HG03520 (cell line): Measurements from ENCODE around the gene EID3.
"Not testable (repeated sequence)": the region's sequence is repeated elsewhere in the genome, so short reads cannot be mapped to it uniquely, and the experiment has no call there.

Experiments
- ATAC-seq: cut with Tn5 transposase; IDR thresholded peaks from one replicate; pipeline ENCODE4 v1.9.1; 2021; ENCODE audit warnings: mild to moderate bottlenecking, moderate library complexity; ENCODE audit not compliant: unreplicated experiment

EID3 gene

GRCh38 chr12:104310751-104311633 is 7.5 kb downstream of the EID3 start:
- ATAC-seq: no peak

GRCh38 chr12:104312202-104312601 is 8.7 kb downstream of the EID3 start:
- no peak for ATAC-seq

DNA sequence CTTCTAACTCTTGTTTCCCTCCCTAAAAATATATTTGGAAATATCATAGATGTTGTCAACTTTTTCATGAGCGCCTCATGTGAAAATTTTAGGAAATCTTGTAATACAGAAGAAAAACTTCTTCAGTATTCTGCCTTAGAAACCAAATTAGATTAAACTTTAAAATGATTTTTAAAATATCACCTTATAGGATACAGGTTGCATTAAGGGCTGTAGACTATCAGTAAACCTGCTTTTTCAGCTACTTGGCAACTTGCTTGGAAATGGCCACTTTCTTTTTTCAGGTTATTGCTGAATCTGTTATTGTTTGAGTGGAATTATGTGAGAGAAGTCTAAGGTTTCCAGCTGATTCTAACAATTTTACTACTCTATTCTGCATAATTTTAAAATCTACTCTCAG is 9.1 kb downstream of the EID3 start:
- ATAC-seq: no peak

- ATAC-seq: no peak
These were observed 10.2 kb downstream of the EID3 start for GRCh38 chr12:104313568-104314241.

- no peak for ATAC-seq
These were observed 10.7 kb downstream of the EID3 start for GRCh38 chr12:104314242-104314614.

DNA sequence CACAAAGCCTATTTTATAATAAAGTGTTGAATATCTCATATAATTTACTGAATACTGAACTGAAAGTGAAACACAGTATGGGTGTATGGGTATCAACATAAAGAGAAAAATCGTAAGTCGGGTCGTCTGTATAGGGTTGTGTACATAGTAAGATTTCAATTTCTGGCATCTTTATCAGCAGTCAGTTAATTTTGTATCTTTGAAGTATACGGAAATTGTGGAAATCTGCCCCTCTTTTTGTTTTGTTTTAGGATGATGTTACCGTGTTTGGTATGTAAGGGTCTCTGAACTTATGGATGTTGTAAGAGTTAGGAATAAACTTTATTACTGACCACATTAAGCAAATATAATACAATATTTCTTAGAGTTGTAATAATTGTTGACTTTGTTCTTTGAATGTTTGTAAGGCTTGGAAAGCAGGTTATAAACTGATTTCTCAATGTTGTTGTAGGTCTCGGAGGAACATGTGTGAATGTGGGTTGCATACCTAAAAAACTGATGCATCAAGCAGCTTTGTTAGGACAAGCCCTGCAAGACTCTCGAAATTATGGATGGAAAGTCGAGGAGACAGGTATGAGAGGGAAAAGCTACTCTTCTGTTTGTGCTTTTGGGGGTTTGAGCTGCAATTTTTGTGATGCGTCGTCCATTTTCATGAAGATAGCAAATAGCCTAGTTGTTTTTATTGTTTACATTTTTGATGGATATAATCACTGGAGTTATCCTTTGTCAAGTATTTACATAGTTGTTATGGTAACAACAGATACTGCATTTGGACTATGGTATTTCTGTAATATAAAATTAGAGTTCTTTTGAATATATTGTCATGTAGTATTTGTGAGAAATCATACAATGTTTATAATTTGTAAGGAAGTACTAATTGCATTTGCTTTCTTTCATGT is 12.0 kb downstream of the EID3 start:
- no peak for ATAC-seq

GRCh38 chr12:104316936-104317335 is 13.4 kb downstream of the EID3 start:
- no peak for ATAC-seq

DNA sequence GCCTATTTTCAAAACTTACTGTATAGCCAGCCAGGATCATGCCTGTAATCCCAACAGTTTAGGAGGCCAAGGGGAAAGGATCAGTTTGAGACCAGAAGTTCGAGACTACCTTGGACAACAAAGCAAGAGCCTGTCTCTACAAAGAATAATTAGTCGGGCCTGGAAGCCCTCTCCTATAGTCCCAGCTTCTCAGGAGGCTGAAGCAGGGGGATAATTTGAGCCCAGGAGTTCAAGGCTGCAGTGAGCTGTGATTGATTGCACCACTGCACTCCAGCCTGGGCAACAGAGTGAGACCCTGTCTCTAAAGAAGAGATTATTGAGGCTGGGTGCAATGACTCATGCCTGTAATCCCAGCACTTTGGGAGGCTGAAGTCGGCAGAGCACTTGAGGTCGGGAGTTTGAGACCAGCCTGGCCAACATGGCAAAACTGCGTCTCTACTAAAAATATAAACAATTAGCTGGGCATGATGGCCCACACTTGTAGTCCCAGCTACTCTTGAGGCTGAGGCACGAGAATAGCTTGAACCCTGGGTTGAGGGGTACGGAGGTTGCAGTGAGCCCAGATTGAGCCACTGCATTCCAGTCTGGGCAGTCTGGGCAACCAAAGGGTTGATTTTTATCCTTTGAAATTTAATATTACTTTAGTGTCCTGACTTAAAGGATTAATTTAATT is 14.1 kb downstream of the EID3 start:
- ATAC-seq: no peak

DNA sequence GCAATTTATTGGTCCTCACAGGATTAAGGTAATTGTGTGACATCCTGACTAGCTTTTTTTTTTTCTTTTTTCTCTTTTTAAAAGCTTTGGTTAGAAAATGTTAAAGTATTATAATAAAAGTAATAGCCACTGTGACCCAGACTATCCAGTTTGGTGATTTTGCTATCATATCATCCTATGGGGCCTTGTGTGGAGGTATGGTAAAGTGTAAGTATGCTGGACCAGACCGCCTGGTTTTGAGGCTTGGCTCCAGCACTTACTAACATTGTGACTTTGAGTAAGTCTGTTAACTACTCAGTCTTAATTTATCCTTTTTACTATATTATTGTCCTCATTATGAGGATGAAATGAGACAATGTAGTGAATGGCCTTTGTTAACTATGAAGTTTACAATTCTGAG is 15.5 kb downstream of the EID3 start:
- no peak for ATAC-seq

DNA sequence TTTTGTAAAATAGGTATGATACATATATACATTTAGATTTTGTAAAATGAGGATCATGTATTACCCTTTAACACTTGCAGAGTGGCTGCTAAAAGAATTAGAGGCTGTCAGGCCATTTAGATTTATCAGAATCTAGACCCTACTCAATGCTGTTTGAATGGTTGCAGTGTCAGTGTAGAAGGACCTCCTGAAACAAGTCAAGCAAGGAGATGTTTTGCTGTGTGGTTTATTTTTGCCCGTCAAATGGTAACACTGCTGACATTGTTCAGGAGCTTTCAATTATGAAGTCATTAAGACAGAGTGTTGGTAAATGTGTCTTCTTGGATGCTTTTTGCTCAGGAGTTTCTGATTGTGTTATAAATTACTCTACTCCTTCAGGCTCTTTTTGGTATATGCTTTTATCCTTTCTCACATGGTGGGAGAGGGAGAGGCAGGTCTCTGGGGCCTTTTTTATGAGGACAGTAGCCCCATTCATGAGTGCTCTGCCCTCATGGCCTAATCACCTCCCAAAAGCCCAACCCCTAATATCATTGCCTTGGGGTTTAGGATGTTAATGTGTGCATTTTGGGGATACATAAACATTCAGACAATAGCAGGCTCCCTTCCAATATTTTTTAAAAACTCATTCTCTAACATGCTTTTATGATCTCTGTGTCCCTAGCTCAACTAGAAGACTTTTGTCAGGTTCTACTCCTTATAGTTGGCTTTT is 16.5 kb downstream of the EID3 start:
- ATAC-seq: no peak

- no peak for ATAC-seq
These were observed 17.1 kb downstream of the EID3 start for GRCh38 chr12:104320627-104321024.

DNA sequence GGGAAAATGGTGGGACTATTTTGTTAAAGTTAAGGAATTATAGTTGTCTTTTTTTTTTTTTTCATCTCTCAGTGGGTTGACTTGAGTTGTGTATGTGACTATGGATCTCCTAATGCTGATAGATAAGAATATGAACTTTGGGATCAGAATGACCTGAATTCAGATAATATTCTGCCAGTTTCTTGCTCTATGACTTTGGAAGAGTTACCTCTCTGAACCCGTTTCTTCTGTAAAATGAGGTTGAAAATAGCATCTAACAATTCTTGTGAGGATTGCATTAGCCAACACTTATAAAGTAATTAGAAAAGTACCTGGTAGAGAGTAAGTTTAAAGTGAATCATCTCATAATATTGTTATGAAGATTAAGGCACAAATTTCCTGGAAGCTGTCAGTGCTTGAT is 18.4 kb downstream of the EID3 start:
- no peak for ATAC-seq

- not testable (repeated sequence) for ATAC-seq
These were observed 19.0 kb downstream of the EID3 start for GRCh38 chr12:104322533-104322932.

- ATAC-seq: no peak
These were observed 20.4 kb downstream of the EID3 start for GRCh38 chr12:104323899-104324298.

DNA sequence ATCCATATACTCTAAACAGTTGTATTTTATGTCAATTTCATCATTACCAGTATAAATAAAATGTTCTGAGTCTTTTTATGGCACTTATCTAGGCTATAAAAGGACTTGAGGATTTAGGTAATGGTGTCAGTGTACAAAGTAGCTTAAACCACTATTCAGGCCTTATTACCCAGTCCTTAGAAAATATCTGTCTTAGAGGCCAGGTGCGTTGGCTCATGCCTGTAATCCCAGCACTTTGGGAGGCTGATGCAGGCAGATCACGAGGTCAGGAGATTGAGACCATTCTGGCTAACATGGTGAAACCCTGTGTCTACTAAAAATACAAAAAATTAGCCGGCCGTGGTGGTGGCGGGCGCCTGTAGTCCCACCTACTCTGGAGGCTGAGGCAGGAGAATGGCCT is 24.7 kb downstream of the EID3 start:
- ATAC-seq: not testable (repeated sequence)

GRCh38 chr12:104328790-104329189 is 25.3 kb downstream of the EID3 start:
- no peak for ATAC-seq

GRCh38 chr12:104329707-104330532 is 26.4 kb downstream of the EID3 start:
- ATAC-seq: no peak

DNA sequence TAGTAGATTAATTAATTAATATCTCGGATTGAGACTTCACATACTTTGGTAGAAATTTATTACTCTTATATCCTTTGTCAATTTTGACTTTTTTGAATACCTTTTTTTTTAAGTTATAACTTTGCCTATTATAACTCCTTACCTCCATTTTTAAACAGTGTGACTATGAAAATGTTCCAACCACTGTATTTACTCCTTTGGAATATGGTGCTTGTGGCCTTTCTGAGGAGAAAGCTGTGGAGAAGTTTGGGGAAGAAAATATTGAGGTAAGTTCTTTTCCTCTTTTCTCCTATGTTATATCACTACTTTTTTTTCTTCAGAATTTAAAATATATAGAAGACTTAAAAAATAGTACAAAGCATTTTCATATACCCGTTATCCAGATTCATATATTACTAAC is 27.8 kb downstream of the EID3 start:
- ATAC-seq: no peak

- not testable (repeated sequence) for ATAC-seq
These were observed 28.7 kb downstream of the EID3 start for GRCh38 chr12:104332273-104332672.
